Calu3 (cell line): ENCODE measurements around the gene CRELD2. TPM values are rescaled to one million over a fixed set of nuclear protein-coding genes. Genes with fewer than 3 reads are reported as not detected.

Source experiments
- BruUV-seq: library from RNA; stranded (reverse); fragments of 400-500 nt; replicated peaks from 2 replicates; lab custom pipeline; 2021; lab: Mats Ljungman, UMichigan
- CTCF ChIA-PET: fragments of 300-600 bp; sonication (Branson Sonifier 250); formaldehyde crosslinking; loops from one replicate; lab custom pipeline; 2022; ENCODE audit warnings: antibody characterized with exemption; lab: Charles Lee
- DNase-seq: peaks from one replicate; pipeline ENCODE4 v3.0.0; 2022
- H3K27ac Mint-ChIP-seq: one replicate; pipeline ENCODE4 v1.8.0; 2022; ENCODE audit warnings: mixed read lengths; ENCODE audit not compliant: unreplicated experiment
- H3K27me3 Mint-ChIP-seq: one replicate; pipeline ENCODE4 v1.8.0; 2022; ENCODE audit warnings: mixed read lengths; ENCODE audit not compliant: unreplicated experiment
- H3K36me3 Mint-ChIP-seq: one replicate; pipeline ENCODE4 v1.8.0; 2022; ENCODE audit warnings: mild to moderate bottlenecking, moderate library complexity, mixed read lengths; ENCODE audit not compliant: insufficient read depth, unreplicated experiment
- H3K4me1 Mint-ChIP-seq: one replicate; pipeline ENCODE4 v1.8.0; 2022; ENCODE audit warnings: mild to moderate bottlenecking, low read depth, mixed read lengths; ENCODE audit not compliant: unreplicated experiment
- H3K4me3 Mint-ChIP-seq: one replicate; pipeline ENCODE4 v1.8.0; 2022; ENCODE audit warnings: mild to moderate bottlenecking, low read depth, moderate library complexity, mixed read lengths; ENCODE audit not compliant: unreplicated experiment
- H3K9me3 Mint-ChIP-seq: one replicate; pipeline ENCODE4 v1.8.0; 2022; ENCODE audit warnings: low read depth, mixed read lengths; ENCODE audit not compliant: unreplicated experiment
- intact Hi-C: fragments of 100-400 bp; cut with micrococcal nuclease; formaldehyde crosslinking; loops from one replicate; pipeline ENCODE4 v1.10.0; 2022; ENCODE audit not compliant: unreplicated experiment
- total RNA-seq: library from RNA; stranded (reverse); gene quantifications from 2 replicates; pipeline ENCODE4 v1.2.3, GENCODE V29; 2022
- TF ChIP-seq, protein P1 (sequence below): fragments of 200-600 bp; IDR thresholded peaks from one replicate; pipeline ENCODE4 v1.8.0; 2022; ENCODE audit warnings: antibody characterized with exemption; ENCODE audit not compliant: unreplicated experiment

The CRELD2 gene
- total RNA-seq, 1 experiment from 2014 or later: 64.6 TPM

DNA sequence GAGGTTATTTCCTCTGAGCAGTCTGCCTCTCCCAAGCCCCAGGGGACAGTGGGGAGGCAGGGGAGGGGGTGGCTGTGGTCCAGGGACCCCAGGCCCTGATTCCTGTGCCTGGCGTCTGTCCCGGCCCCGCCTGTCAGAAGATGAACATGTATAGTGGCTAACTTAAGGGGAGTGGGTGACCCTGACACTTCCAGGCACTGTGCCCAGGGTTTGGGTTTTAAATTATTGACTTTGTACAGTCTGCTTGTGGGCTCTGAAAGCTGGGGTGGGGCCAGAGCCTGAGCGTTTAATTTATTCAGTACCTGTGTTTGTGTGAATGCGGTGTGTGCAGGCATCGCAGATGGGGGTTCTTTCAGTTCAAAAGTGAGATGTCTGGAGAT, 45.2 kb downstream of the CRELD2 start:
- peak overlapping the region; percentile 90 for H3K27ac Mint-ChIP-seq
- intact Hi-C loops: loop anchor here (2.0 kb wide), 1 partner anchor 15 kb away; no protein-coding TSS in a partner anchor

DNA sequence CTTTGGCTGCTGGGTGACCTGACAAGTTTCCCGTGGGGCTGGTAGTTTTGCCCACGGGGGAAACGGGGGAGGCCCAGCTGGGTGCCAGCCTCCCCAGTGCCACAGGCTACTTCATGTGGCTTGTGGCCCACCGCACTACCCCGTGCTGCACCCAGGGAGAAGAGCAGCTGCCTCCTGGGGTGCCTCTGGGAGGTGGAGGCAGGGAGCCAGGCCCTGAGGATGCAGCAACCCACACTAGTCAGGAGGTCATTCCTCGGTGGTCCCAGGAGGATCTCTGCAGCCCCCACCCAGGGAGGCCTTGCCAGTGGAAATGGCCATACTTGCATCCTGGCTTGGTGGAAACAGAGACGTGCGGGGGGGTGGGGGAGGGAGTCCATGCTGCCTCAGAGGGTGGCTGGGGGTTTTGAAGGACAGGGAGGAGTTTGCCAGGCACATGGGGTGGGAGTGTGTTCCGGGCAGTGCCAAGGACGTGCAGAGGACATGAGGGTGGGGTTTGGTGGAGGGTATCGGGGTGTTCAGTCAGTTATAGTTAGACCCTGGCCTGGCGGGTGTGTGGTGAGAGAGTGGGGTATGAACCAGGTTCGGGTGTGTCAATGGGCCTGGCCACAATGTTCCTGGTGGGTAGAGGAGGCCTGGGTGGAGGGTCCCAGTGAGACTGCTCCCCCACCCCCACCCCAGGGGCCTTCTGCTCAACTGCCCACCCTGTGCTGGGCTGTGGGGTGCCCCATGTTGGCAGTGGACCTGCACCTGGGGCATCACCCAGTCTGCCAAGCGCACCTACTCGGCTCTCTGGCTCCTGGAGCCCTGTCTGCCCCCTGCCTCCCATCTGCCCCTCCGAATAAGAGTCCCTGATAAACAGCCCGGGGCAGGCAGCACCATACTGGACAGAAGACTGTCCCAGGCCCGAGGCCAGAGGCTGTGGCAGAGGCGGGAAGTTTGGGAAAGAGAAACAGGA, 46.0 kb downstream of the CRELD2 start:
- intact Hi-C loops: no loop called here
- no TSS peak for BruUV-seq
- Mint-ChIP-seq H3K9me3 (no peaks in the 10 kb centered on the region), H3K4me1 (peaks cover 21% of the 10 kb centered on the region), H3K4me3 (peak overlapping the region; percentile 93), H3K27ac (peak overlapping the region; percentile 90), H3K36me3 (peaks cover 77% of the 10 kb centered on the region), H3K27me3 (no peaks in the 10 kb centered on the region)
- CTCF ChIA-PET: no interaction called here
- DNase-seq: no peak
- TF ChIP-seq, protein P1, sequence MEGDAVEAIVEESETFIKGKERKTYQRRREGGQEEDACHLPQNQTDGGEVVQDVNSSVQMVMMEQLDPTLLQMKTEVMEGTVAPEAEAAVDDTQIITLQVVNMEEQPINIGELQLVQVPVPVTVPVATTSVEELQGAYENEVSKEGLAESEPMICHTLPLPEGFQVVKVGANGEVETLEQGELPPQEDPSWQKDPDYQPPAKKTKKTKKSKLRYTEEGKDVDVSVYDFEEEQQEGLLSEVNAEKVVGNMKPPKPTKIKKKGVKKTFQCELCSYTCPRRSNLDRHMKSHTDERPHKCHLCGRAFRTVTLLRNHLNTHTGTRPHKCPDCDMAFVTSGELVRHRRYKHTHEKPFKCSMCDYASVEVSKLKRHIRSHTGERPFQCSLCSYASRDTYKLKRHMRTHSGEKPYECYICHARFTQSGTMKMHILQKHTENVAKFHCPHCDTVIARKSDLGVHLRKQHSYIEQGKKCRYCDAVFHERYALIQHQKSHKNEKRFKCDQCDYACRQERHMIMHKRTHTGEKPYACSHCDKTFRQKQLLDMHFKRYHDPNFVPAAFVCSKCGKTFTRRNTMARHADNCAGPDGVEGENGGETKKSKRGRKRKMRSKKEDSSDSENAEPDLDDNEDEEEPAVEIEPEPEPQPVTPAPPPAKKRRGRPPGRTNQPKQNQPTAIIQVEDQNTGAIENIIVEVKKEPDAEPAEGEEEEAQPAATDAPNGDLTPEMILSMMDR: no peak

More for the DNA sequence above, 45.2 kb downstream of the CRELD2 start:
- Mint-ChIP-seq H3K9me3 (no peaks in the 10 kb centered on the region), H3K4me3 (peak overlapping the region; percentile 93), H3K36me3 (peaks cover 84% of the 10 kb centered on the region), H3K4me1 (peaks cover 29% of the 10 kb centered on the region), H3K27me3 (no peaks in the 10 kb centered on the region)
- TF ChIP-seq, protein P1: no peak
- no peak for DNase-seq
- BruUV-seq: TSS peak; percentile 62
- CTCF ChIA-PET: interaction anchor here (1.9 kb wide), 1 partner anchor 33 kb away, joined by 15 read pairs; no protein-coding TSS in a partner anchor

DNA sequence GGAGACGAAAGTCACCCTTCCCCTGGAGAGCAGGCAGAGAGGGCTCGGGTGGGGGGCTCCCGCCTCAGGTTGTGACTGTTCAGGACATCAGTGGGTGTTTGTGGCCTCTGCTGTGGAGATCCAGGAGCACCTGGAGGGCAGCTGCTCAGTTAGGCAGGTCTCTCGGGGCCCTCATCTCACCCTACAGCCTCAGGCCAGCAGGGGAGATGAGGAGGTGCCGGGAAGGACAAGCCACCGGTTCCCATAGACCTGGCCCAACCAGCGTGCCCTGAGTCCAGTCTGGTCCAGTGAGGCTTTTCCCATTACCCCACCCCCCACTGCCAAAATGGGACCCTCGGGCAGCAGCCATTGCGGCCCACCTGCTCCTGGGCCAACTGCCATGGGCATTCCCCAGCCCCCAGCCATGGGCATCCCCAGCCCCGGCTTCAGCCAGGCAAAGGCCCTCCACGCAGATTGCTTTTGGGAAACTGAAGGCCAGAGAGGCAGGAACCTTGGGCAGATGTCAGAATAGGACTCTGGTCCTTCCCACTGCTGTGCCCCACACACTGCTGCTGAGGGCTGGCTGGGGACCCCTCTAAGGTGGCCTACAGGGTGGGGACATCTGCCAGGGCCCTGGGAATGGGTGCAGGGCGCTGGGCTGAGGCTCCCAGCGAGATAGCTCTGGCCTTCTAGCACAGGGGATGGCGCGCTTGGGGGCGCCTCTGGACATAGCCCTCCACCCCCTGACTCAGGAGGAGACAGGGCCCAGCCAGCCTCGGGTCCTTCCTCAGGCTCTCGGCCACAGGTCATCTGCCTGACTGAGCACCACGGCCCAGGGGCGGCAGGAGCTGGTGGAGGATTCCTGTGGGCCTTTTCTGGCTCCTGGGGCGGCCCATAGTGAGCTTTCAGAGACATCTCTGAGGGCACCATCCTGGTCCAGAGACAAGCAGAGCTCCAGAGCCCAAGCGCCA, 46.9 kb downstream of the CRELD2 start:
- BruUV-seq: no TSS peak
- peak overlapping the region; percentile 93 for H3K4me3 Mint-ChIP-seq
- no peak for DNase-seq
- H3K4me1 Mint-ChIP-seq: peaks cover 18% of the 10 kb centered on the region
- TF ChIP-seq, protein P1: no peak
- peaks cover 79% of the 10 kb centered on the region for H3K36me3 Mint-ChIP-seq
- intact Hi-C loops: no loop called here
- no peaks in the 10 kb centered on the region for H3K27me3 Mint-ChIP-seq
- no peaks in the 10 kb centered on the region for H3K9me3 Mint-ChIP-seq
- peak overlapping the region; percentile 90 for H3K27ac Mint-ChIP-seq
- CTCF ChIA-PET: no interaction called here
